Measurements from ENCODE around the gene CTBP2. TPM values are rescaled to one million over a fixed set of nuclear protein-coding genes. Genes with fewer than 3 reads are reported as not detected.
A peak's percentile ranks its signal among the peaks of the same experiment; 100 is the strongest.

Gene CTBP2
- total and polyA plus RNA-seq, 8 donors, result 71.2 to 90.0 (median 84.1) TPM

GRCh38 chr10:125024497-125025234, 135.7 kb downstream of the CTBP2 start:
- Histone ChIP-seq H3K4me1 (peaks cover 0 to 22% of the 10 kb centered on the region in 2 donors), H3K27ac (no peak overlapping the region), H3K9me3 (no peaks in the 10 kb centered on the region), H3K4me3 (no peak overlapping the region), H3K36me3 (peaks cover 0 to 40% of the 10 kb centered on the region in 2 donors), H3K27me3 (no peaks in the 10 kb centered on the region)
- DNase-seq (no peak), ATAC-seq (no peak)
- intact Hi-C loops (cut with DNase I), result no loop called here
- TF ChIP-seq CTCF (IDR thresholded peaks at IDR 0.05), result no peak

- no peak for ATAC-seq
- H3K4me1 ChIP-seq, result peaks cover 0 to 22% of the 10 kb centered on the region in 2 donors
- H3K36me3 ChIP-seq, result peaks cover 0 to 40% of the 10 kb centered on the region in 2 donors
- no peaks in the 10 kb centered on the region for H3K27me3 ChIP-seq
- intact Hi-C loops (cut with DNase I), result no loop called here
- no peak overlapping the region for H3K27ac ChIP-seq
- no peak overlapping the region for H3K4me3 ChIP-seq
- H3K9me3 ChIP-seq, result no peaks in the 10 kb centered on the region
- DNase-seq, result peak in 1 of 4 donors; percentile 63
- TF ChIP-seq CTCF (IDR thresholded peaks at IDR 0.05), result no peak
Observed at GRCh38 chr10:125023862-125024496, 136.4 kb downstream of the CTBP2 start.

GRCh38 chr10:125023255-125023654, 137.1 kb downstream of the CTBP2 start:
- no peaks in the 10 kb centered on the region for H3K27me3 ChIP-seq
- H3K36me3 ChIP-seq, result peaks cover 0 to 40% of the 10 kb centered on the region in 2 donors
- no peak for TF ChIP-seq CTCF (IDR thresholded peaks at IDR 0.05)
- no peak for ATAC-seq
- DNase-seq, result peak in 1 of 4 donors; percentile 76
- no peak overlapping the region for H3K4me3 ChIP-seq
- H3K4me1 ChIP-seq, result peaks cover 0 to 22% of the 10 kb centered on the region in 2 donors
- H3K9me3 ChIP-seq, result no peaks in the 10 kb centered on the region
- H3K27ac ChIP-seq, result no peak overlapping the region
- intact Hi-C loops (cut with DNase I), result no loop called here

- Histone ChIP-seq H3K27me3 (no peaks in the 10 kb centered on the region), H3K9me3 (no peaks in the 10 kb centered on the region), H3K27ac (no peak overlapping the region), H3K4me3 (no peak overlapping the region), H3K36me3 (peaks cover 0 to 40% of the 10 kb centered on the region in 2 donors), H3K4me1 (peaks cover 0 to 22% of the 10 kb centered on the region in 2 donors)
- no peak for DNase-seq
- ATAC-seq, result no peak
- intact Hi-C loops (cut with DNase I), result no loop called here
- TF ChIP-seq CTCF (IDR thresholded peaks at IDR 0.05), result no peak
Observed at GRCh38 chr10:125022671-125023070, 137.7 kb downstream of the CTBP2 start.

GRCh38 chr10:125021686-125022344, 138.5 kb downstream of the CTBP2 start:
- no peak for ATAC-seq
- H3K36me3 ChIP-seq, result peaks cover 0 to 41% of the 10 kb centered on the region in 2 donors
- TF ChIP-seq CTCF (IDR thresholded peaks at IDR 0.05), result no peak
- no peak overlapping the region for H3K27ac ChIP-seq
- H3K9me3 ChIP-seq, result no peaks in the 10 kb centered on the region
- DNase-seq, result peak in 1 of 4 donors; percentile 57
- H3K4me1 ChIP-seq, result peaks cover 2 to 22% of the 10 kb centered on the region in 2 donors
- H3K27me3 ChIP-seq, result no peaks in the 10 kb centered on the region
- intact Hi-C loops (cut with DNase I), result no loop called here
- no peak overlapping the region for H3K4me3 ChIP-seq

Data from left lung (tissue), 10 donors.